HCT116 (cell line): ENCODE measurements around the gene SLC35F3. TPM values are rescaled to one million over a fixed set of nuclear protein-coding genes. Genes with fewer than 3 reads are reported as not detected.
A peak's percentile ranks its signal among the peaks of the same experiment; 100 is the strongest.

Experiments used
- ATAC-seq: fragments of 200-7000 bp; cut with Tn5 transposase; 2 replicates; pipeline ENCODE4 v1.9.1; 2020; ENCODE audit warnings: mild to moderate bottlenecking, moderate library complexity
- BruUV-seq: library from RNA; stranded (reverse); fragments of 400-500 nt; replicated peaks from 2 replicates; lab custom pipeline; 2021; lab: Mats Ljungman, UMichigan
- CTCF ChIA-PET: fragments of 300-600 bp; sonication (Branson Sonifier 250); formaldehyde crosslinking; loops from one replicate; lab custom pipeline; 2021; ENCODE audit warnings: antibody characterized with exemption; lab: Charles Lee
- POLR2A ChIA-PET: fragments of 300-600, 350-600 bp; sonication (Branson Sonifier 250); formaldehyde crosslinking; loops from one replicate; lab custom pipeline; 2021; ENCODE audit warnings: antibody characterized with exemption; lab: Charles Lee
- RAD21 ChIA-PET, 2 experiments: fragments of 300-600 bp; sonication (Branson Sonifier 250); formaldehyde crosslinking; loops; one replicate each; lab custom pipeline; 2023; ENCODE audit warnings: low total read pairs in 2 of 2; ENCODE audit not compliant: uncharacterized antibody in 2 of 2, unreplicated experiment in 2 of 2, low non-redundant PET in 1 of 2; lab: Charles Lee
- DNase-seq: peaks from one replicate; pipeline ENCODE4 v3.0.0-alpha.2; 2010; ENCODE audit warnings: low read depth, low spot score
- H2AFZ ChIP-seq: fragments of 200-600 bp; shearing (Covaris generic), sonication (generic); 2 replicates; pipeline ENCODE4 v1.6.1; 2017; ENCODE audit warnings: low read depth, mixed run types, mixed read lengths, antibody characterized with exemption, low read length; ENCODE audit not compliant: poor library complexity, severe bottlenecking
- H3K27ac ChIP-seq: 2 replicates; pipeline ENCODE4 v1.5.1; 2012; ENCODE audit warnings: low read depth, low read length
- H3K27me3 ChIP-seq: fragments of 200-600 bp; sonication (generic); 2 replicates; pipeline ENCODE4 v1.6.1; 2016; ENCODE audit warnings: mixed run types, low read length, mixed read lengths; ENCODE audit not compliant: insufficient read depth
- H3K36me3 ChIP-seq, 2 experiments: fragments of 200-500 bp in 1 of 2; fragments of 200-600 bp in 1 of 2; sonication (Bioruptor generic) in 1 of 2; sonication (generic) in 1 of 2; 2 replicates each; pipeline versions ENCODE4 v1.5.1 to v1.6.1; 2014 to 2016; ENCODE audit warnings: low read length in 2 of 2, inconsistent platforms in 1 of 2, mixed read lengths in 1 of 2, mixed run types in 1 of 2; ENCODE audit not compliant: insufficient read depth in 2 of 2, control insufficient read depth in 1 of 2
- H3K4me1 ChIP-seq, 2 experiments: fragments of 200-600 bp in 1 of 2; sonication (generic) in 1 of 2; 2 replicates each; pipeline versions ENCODE4 v1.5.1 to v1.6.1; 2012 to 2017; ENCODE audit warnings: low read length in 2 of 2, inconsistent platforms in 1 of 2, mild to moderate bottlenecking in 1 of 2, mixed read lengths in 1 of 2, mixed run types in 1 of 2, moderate library complexity in 1 of 2; ENCODE audit not compliant: insufficient read depth in 2 of 2, control insufficient read depth in 1 of 2
- H3K4me2 ChIP-seq: fragments of 200-600 bp; sonication (generic); 2 replicates; pipeline ENCODE4 v1.6.1; 2017; ENCODE audit warnings: mixed run types, low read length, mixed read lengths
- H3K4me3 ChIP-seq, 2 experiments: fragments of 200-600 bp in 1 of 2; sonication (generic) in 1 of 2; replicated peaks in 1 of 2; 2 replicates each; pipeline ENCODE4 v1.5.1; 2011 to 2016; ENCODE audit warnings: low read length in 2 of 2, control low read depth in 1 of 2, low read depth in 1 of 2, mild to moderate bottlenecking in 1 of 2, mixed read lengths in 1 of 2, mixed run types in 1 of 2
- H3K79me2 ChIP-seq: fragments of 200-600 bp; sonication (generic); 2 replicates; pipeline ENCODE4 v1.6.1; 2017; ENCODE audit warnings: mild to moderate bottlenecking, mixed run types, low read length, moderate library complexity, mixed read lengths; ENCODE audit not compliant: insufficient read depth
- H3K9ac ChIP-seq: fragments of 200-600 bp; sonication (generic); 2 replicates; pipeline ENCODE4 v1.6.1; 2016; ENCODE audit warnings: low read length, mixed read lengths
- H3K9me2 ChIP-seq: fragments of 200-600 bp; sonication (generic), shearing (Covaris generic); 2 replicates; pipeline ENCODE4 v1.6.1; 2017; ENCODE audit warnings: mixed run types, mild to moderate bottlenecking, moderate library complexity; ENCODE audit not compliant: insufficient read depth
- H3K9me3 ChIP-seq, 2 experiments: fragments of 200-500 bp in 1 of 2; fragments of 200-600 bp in 1 of 2; sonication (Bioruptor generic) in 1 of 2; sonication (generic) in 1 of 2; 2 replicates each; pipeline ENCODE4 v1.6.1; 2014 to 2017; ENCODE audit warnings: low read length in 2 of 2, mixed read lengths in 2 of 2, inconsistent platforms in 1 of 2, low read depth in 1 of 2, mild to moderate bottlenecking in 1 of 2, mixed run types in 1 of 2, moderate library complexity in 1 of 2; ENCODE audit not compliant: control insufficient read depth in 1 of 2, insufficient read depth in 1 of 2
- H4K20me1 ChIP-seq: fragments of 200-600 bp; sonication (generic), shearing (Covaris generic); 2 replicates; pipeline ENCODE4 v1.6.1; 2017; ENCODE audit warnings: mixed run types, mild to moderate bottlenecking, moderate library complexity; ENCODE audit not compliant: insufficient read depth
- ATF3 ChIP-seq: IDR thresholded peaks from 2 replicates; pipeline ENCODE4 v1.6.1; 2012
- CBX3 ChIP-seq: IDR thresholded peaks from 2 replicates; pipeline ENCODE4 v1.6.1; 2012; ENCODE audit warnings: low read depth
- CEBPB ChIP-seq: IDR thresholded peaks from 2 replicates; pipeline ENCODE4 v1.6.1; 2012; ENCODE audit warnings: low read depth
- CTCF ChIP-seq, 3 experiments: fragments of 200-600 bp in 1 of 3; sonication (generic) in 1 of 3; IDR thresholded peaks in 2 of 3; conservative IDR thresholded peaks in 1 of 3; 2 replicates each; pipeline ENCODE4 v1.5.1; 2012 to 2017; ENCODE audit warnings: low read depth in 2 of 3, low read length in 2 of 3, antibody characterized with exemption in 1 of 3, borderline replicate concordance in 1 of 3, control low read depth in 1 of 3, mild to moderate bottlenecking in 1 of 3, mixed read lengths in 1 of 3, mixed run types in 1 of 3, moderate library complexity in 1 of 3; ENCODE audit not compliant: insufficient read depth in 1 of 3
- ELF1 ChIP-seq: IDR thresholded peaks from 2 replicates; pipeline ENCODE4 v1.6.1; 2012; ENCODE audit warnings: low read depth, borderline replicate concordance
- EZH2 ChIP-seq: fragments of 200-600 bp; sonication (generic); IDR thresholded peaks from 2 replicates; pipeline ENCODE4 v1.6.1; 2017; ENCODE audit warnings: antibody characterized with exemption, mixed run types
- EZH2phosphoT487 ChIP-seq: fragments of 200-600 bp; IDR thresholded peaks from 2 replicates; pipeline ENCODE4 v1.6.1; 2018; ENCODE audit warnings: antibody characterized with exemption, borderline replicate concordance
- FOSL1 ChIP-seq: IDR thresholded peaks from 2 replicates; pipeline ENCODE4 v1.6.1; 2012; ENCODE audit warnings: low read depth
- JUND ChIP-seq: IDR thresholded peaks from 2 replicates; pipeline ENCODE4 v1.6.1; 2012
- MAX ChIP-seq: IDR thresholded peaks from 2 replicates; pipeline ENCODE4 v1.6.1; 2012
- POLR2A ChIP-seq: IDR thresholded peaks from 2 replicates; pipeline ENCODE4 v1.7.0; 2011; ENCODE audit warnings: borderline replicate concordance; ENCODE audit not compliant: insufficient read depth, insufficient read length; ENCODE audit errors: extremely low read depth
- POLR2AphosphoS5 ChIP-seq: IDR thresholded peaks from 2 replicates; pipeline ENCODE4 v1.6.1; 2011; ENCODE audit warnings: mild to moderate bottlenecking, low read depth, low read length, moderate library complexity
- RAD21 ChIP-seq: IDR thresholded peaks from 2 replicates; pipeline ENCODE4 v1.6.1; 2012; ENCODE audit warnings: low read depth, mild to moderate bottlenecking
- REST ChIP-seq: IDR thresholded peaks from 2 replicates; pipeline ENCODE4 v1.6.1; 2012; ENCODE audit warnings: low read depth
- SIN3A ChIP-seq: IDR thresholded peaks from 2 replicates; pipeline ENCODE4 v1.6.1; 2012; ENCODE audit warnings: low read depth
- SP1 ChIP-seq: IDR thresholded peaks from 2 replicates; pipeline ENCODE4 v1.6.1; 2012; ENCODE audit warnings: low read depth
- TCF7L2 ChIP-seq: IDR thresholded peaks from 2 replicates; pipeline ENCODE4 v1.7.0; 2011; ENCODE audit warnings: borderline replicate concordance, inconsistent platforms; ENCODE audit not compliant: insufficient read depth, insufficient read length; ENCODE audit errors: extremely low read depth
- ZBTB33 ChIP-seq: IDR thresholded peaks from 2 replicates; pipeline ENCODE4 v1.6.1; 2011; ENCODE audit warnings: mild to moderate bottlenecking, low read length, moderate library complexity; ENCODE audit not compliant: insufficient replicate concordance; ENCODE audit errors: extremely low read depth
- ZFX ChIP-seq: fragments of 450-650 bp; IDR thresholded peaks from 2 replicates; pipeline ENCODE4 v1.6.1; 2017
- ZNF274 ChIP-seq: fragments of 200-500 bp; sonication (Bioruptor generic); IDR thresholded peaks from 2 replicates; pipeline ENCODE4 v1.6.1; 2014; ENCODE audit warnings: mild to moderate bottlenecking, low read depth, low read length, inconsistent platforms
- intact Hi-C: fragments of 100-400 bp; cut with micrococcal nuclease; formaldehyde crosslinking; loops from 2 replicates; pipeline ENCODE4 v1.10.0; 2022
- total RNA-seq: library from RNA; stranded (reverse); gene quantifications from one replicate; pipeline ENCODE4 v1.2.1, GENCODE V29; 2021; ENCODE audit not compliant: unreplicated experiment

Gene SLC35F3
- total RNA-seq, 1 experiment from 2014 or later = 6.4 TPM

GRCh38 chr1:233945573-233945972 lies 41.1 kb downstream of the SLC35F3 start:
- peak overlapping the region; percentile 19; the same call in 1 of the 2 replicates for H3K4me2 ChIP-seq
- no peaks in the 10 kb centered on the region; the same call in 1 of the 2 replicates for H4K20me1 ChIP-seq
- DNase-seq (peak; percentile 2), ATAC-seq (peak; percentile 55)
- H3K9me3 ChIP-seq = no peaks in the 10 kb centered on the region
- H3K36me3 ChIP-seq = no peaks in the 10 kb centered on the region
- no peaks in the 10 kb centered on the region for H3K9me2 ChIP-seq
- H3K27ac ChIP-seq = no peak overlapping the region
- no TSS peak for BruUV-seq
- ChIA-PET POLR2A (no interaction called here), CTCF (no interaction called here), RAD21 (no interaction called here)
- no peak overlapping the region for H3K4me3 ChIP-seq
- H3K27me3 ChIP-seq = no peaks in the 10 kb centered on the region
- H3K4me1 ChIP-seq = peaks cover 0 to 15% of the 10 kb centered on the region in 2 experiments; a peak in 2 of 4 replicates
- intact Hi-C loops = no loop called here
- TF ChIP-seq TCF7L2 (no peak), ATF3 (no peak), CEBPB (no peak), RAD21 (no peak), FOSL1 (no peak), SIN3A (no peak), EZH2phosphoT487 (no peak), EZH2 (no peak), REST (no peak), CBX3 (no peak), ELF1 (no peak), CTCF (IDR thresholded peaks at IDR 0.05 in 2 of 3, conservative IDR thresholded peaks at IDR 0.05 in 1 of 3; ENCODE audit: borderline replicate concordance in 1 of 3, insufficient read depth in 1 of 3, low read depth in 2 of 3, low read length in 2 of 3) (no peak), POLR2A (no peak), ZNF274 (no peak), JUND (no peak), POLR2AphosphoS5 (no peak), MAX (no peak), SP1 (no peak), ZFX (no peak), ZBTB33 (no peak)
- H2AFZ ChIP-seq = no peak overlapping the region
- H3K9ac ChIP-seq = no peak overlapping the region; the same call in 1 of the 2 replicates
- peaks cover 9% of the 10 kb centered on the region for H3K79me2 ChIP-seq
